MM.1S (cell line): ENCODE measurements around the gene PRKD1.

Source experiments
- DNase-seq: peaks from one replicate; pipeline ENCODE4 v3.0.0-alpha.2; 2015
- H2AFZ ChIP-seq: fragments of 300-600 bp; sonication (generic); 2 replicates; pipeline ENCODE4 v1.6.0; 2016; ENCODE audit warnings: antibody characterized with exemption, low read length
- H3F3A ChIP-seq: fragments of 300-600 bp; sonication (generic); 2 replicates; pipeline ENCODE4 v1.6.1; 2016; ENCODE audit warnings: mild to moderate bottlenecking, antibody characterized with exemption, low read length, moderate library complexity, mixed read lengths; ENCODE audit not compliant: insufficient read depth
- H3K27ac ChIP-seq: fragments of 300-600 bp; sonication (generic); 2 replicates; pipeline ENCODE4 v1.5.1; 2016; ENCODE audit warnings: mild to moderate bottlenecking, low read length
- H3K27me3 ChIP-seq: fragments of 300-600 bp; sonication (generic); replicated peaks from 2 replicates; pipeline ENCODE4 v1.6.0; 2016; ENCODE audit warnings: low read length; ENCODE audit not compliant: insufficient read depth
- H3K36me3 ChIP-seq: fragments of 300-600 bp; sonication (generic); replicated peaks from 2 replicates; pipeline ENCODE4 v1.6.1; 2016; ENCODE audit warnings: mild to moderate bottlenecking, low read length, mixed read lengths; ENCODE audit not compliant: insufficient read depth
- H3K4me1 ChIP-seq: fragments of 300-600 bp; sonication (generic); 2 replicates; pipeline ENCODE4 v1.6.1; 2016; ENCODE audit warnings: low read length, mixed read lengths
- H3K4me2 ChIP-seq: fragments of 300-600 bp; sonication (generic); 2 replicates; pipeline ENCODE4 v1.6.0; 2016; ENCODE audit warnings: low read depth, low read length
- H3K4me3 ChIP-seq: fragments of 300-600 bp; sonication (generic); 2 replicates; pipeline ENCODE4 v1.5.1; 2016; ENCODE audit warnings: low read length, mixed read lengths
- H3K79me2 ChIP-seq: fragments of 300-600 bp; sonication (generic); 2 replicates; pipeline ENCODE4 v1.6.1; 2016; ENCODE audit warnings: mixed run types, low read length, mixed read lengths
- H3K9ac ChIP-seq: fragments of 300-600 bp; sonication (generic); 2 replicates; pipeline ENCODE4 v1.6.1; 2016; ENCODE audit warnings: low read length, mixed read lengths
- H3K9me2 ChIP-seq: fragments of 300-600 bp; sonication (generic); replicated peaks from 2 replicates; pipeline ENCODE4 v1.6.1; 2016; ENCODE audit warnings: mild to moderate bottlenecking, low read length, mixed read lengths; ENCODE audit not compliant: insufficient read depth
- H3K9me3 ChIP-seq: fragments of 300-600 bp; sonication (generic); replicated peaks from 2 replicates; pipeline ENCODE4 v1.6.1; 2016; ENCODE audit warnings: mild to moderate bottlenecking, low read length, mixed read lengths; ENCODE audit not compliant: insufficient read depth
- H4K20me1 ChIP-seq: fragments of 300-600 bp; sonication (generic); 2 replicates; pipeline ENCODE4 v1.6.1; 2016; ENCODE audit warnings: mild to moderate bottlenecking, low read length, moderate library complexity, mixed read lengths; ENCODE audit not compliant: insufficient read depth
- EZH2 ChIP-seq: fragments of 300-600 bp; sonication (generic); optimal IDR thresholded peaks from 2 replicates; pipeline ENCODE3; 2017; ENCODE audit warnings: low read depth, mild to moderate bottlenecking, antibody characterized with exemption, low read length, mixed read lengths
- EZH2phosphoT487 ChIP-seq: fragments of 300-600 bp; sonication (generic); IDR thresholded peaks from 2 replicates; pipeline ENCODE4 v1.6.1; 2018; ENCODE audit warnings: antibody characterized with exemption, low read length
- TF ChIP-seq, protein P1 (sequence below): fragments of 300-600 bp; sonication (generic); IDR thresholded peaks from 2 replicates; pipeline ENCODE4 v1.5.1; 2016; ENCODE audit warnings: antibody characterized with exemption, low read length, mixed read lengths

The PRKD1 gene

DNA sequence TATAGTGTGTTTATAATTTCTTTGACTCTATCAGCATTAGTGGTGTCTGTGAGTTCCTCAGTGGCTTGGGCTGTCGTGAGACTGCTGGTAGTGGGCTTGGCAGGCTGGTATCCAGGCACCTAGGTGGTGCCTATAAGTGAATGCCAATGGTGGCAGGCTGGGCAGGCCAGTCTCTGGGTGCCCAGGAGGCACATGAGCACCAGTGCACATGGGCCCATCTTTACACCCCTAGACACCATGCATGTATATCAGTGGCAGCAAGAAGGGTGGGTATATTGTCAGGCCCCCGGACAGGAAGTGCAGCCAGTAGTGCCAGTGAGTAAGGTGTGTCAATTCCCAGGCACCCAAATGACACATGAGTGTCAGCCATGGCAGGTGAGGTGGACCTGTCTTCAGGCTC, 138.2 kb downstream of the PRKD1 start:
- Histone ChIP-seq H3K4me2 (no peak overlapping the region), H3K79me2 (no peaks in the 10 kb centered on the region), H3K27me3 (no peaks in the 10 kb centered on the region), H3K36me3 (no peaks in the 10 kb centered on the region), H4K20me1 (no peaks in the 10 kb centered on the region), H3K4me3 (no peak overlapping the region), H3K9me3 (no peaks in the 10 kb centered on the region), H3F3A (no peaks in the 10 kb centered on the region), H2AFZ (no peak overlapping the region), H3K9ac (no peak overlapping the region), H3K4me1 (0 out of 2 replicates have a peak, but pooled peaks cover 3% of the 10 kb centered on the region), H3K27ac (no peak overlapping the region), H3K9me2 (no peaks in the 10 kb centered on the region)
- TF ChIP-seq, protein P1, sequence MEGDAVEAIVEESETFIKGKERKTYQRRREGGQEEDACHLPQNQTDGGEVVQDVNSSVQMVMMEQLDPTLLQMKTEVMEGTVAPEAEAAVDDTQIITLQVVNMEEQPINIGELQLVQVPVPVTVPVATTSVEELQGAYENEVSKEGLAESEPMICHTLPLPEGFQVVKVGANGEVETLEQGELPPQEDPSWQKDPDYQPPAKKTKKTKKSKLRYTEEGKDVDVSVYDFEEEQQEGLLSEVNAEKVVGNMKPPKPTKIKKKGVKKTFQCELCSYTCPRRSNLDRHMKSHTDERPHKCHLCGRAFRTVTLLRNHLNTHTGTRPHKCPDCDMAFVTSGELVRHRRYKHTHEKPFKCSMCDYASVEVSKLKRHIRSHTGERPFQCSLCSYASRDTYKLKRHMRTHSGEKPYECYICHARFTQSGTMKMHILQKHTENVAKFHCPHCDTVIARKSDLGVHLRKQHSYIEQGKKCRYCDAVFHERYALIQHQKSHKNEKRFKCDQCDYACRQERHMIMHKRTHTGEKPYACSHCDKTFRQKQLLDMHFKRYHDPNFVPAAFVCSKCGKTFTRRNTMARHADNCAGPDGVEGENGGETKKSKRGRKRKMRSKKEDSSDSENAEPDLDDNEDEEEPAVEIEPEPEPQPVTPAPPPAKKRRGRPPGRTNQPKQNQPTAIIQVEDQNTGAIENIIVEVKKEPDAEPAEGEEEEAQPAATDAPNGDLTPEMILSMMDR: no peak
- TF ChIP-seq EZH2 (no peak), EZH2phosphoT487 (no peak)
- no peak for DNase-seq

DNA sequence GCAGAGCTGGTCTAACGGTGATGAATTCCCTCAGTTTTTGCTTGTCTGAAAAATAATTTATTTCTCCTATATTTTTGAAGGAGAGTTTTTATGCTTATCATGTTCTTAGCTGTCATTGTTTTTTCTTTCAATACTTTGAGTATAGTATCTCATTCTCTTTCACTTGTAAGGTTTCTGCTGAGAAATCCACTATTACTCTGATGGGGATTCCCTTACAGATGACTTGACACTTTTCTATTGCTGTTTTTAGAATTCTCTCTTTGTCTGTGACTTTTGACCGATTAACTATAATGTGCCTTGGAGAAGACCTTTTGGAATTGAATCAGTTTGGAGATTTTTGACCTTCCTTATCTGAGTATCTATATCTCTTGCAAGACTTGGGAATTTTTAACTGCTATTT, 139.6 kb downstream of the PRKD1 start:
- Histone ChIP-seq H3K27ac (no peak overlapping the region; the same call in 1 of the 2 replicates), H3K9ac (no peak overlapping the region), H3F3A (no peaks in the 10 kb centered on the region), H3K9me2 (no peaks in the 10 kb centered on the region), H3K27me3 (no peaks in the 10 kb centered on the region), H3K36me3 (no peaks in the 10 kb centered on the region), H3K9me3 (no peaks in the 10 kb centered on the region), H3K4me3 (0 out of 2 replicates have a peak overlapping the region, but pooled peaks have one; percentile 7), H3K79me2 (no peaks in the 10 kb centered on the region), H3K4me2 (peak overlapping the region; percentile 45), H3K4me1 (0 out of 2 replicates have a peak, but pooled peaks cover 3% of the 10 kb centered on the region), H4K20me1 (no peaks in the 10 kb centered on the region), H2AFZ (no peak overlapping the region)
- TF ChIP-seq, protein P1: no peak
- TF ChIP-seq EZH2phosphoT487: no peak
- TF ChIP-seq EZH2: no peak
- peak; percentile 38 for DNase-seq

DNA sequence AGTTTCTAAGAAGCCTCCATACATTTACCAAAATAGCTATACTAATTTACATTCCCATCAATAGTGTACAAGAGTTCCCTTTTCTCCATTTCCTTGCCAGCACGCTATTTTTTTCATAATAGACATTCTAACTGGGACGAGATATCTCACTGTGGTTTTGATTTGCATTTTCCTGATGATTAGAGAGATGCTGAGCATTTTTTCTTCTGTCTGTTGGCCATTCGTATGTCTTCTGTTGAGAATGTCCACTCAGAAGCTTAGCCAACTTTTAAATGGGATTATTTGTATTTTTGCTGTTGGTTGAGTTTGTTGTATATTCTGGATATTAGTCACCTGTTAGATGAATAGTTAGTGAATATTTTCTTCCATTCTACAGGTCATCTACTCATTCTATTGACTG, 144.1 kb downstream of the PRKD1 start:
- H3F3A ChIP-seq: no peaks in the 10 kb centered on the region
- TF ChIP-seq EZH2 (no peak), EZH2phosphoT487 (no peak)
- TF ChIP-seq, protein P1: no peak
- no peaks in the 10 kb centered on the region for H3K36me3 ChIP-seq
- 0 out of 2 replicates have a peak, but pooled peaks cover 3% of the 10 kb centered on the region for H3K4me1 ChIP-seq
- DNase-seq: no peak
- no peaks in the 10 kb centered on the region for H4K20me1 ChIP-seq
- H3K9me3 ChIP-seq: no peaks in the 10 kb centered on the region
- H3K27ac ChIP-seq: no peak overlapping the region
- H3K9me2 ChIP-seq: no peaks in the 10 kb centered on the region
- H3K27me3 ChIP-seq: no peaks in the 10 kb centered on the region
- H3K79me2 ChIP-seq: no peaks in the 10 kb centered on the region
- H3K4me2 ChIP-seq: no peak overlapping the region
- no peak overlapping the region for H3K9ac ChIP-seq
- no peak overlapping the region for H2AFZ ChIP-seq
- no peak overlapping the region for H3K4me3 ChIP-seq
